ENCODE measurements around the gene CYB561. TPM values are rescaled to one million over a fixed set of nuclear protein-coding genes. Genes with fewer than 3 reads are reported as not detected.

Gene CYB561, protein sequence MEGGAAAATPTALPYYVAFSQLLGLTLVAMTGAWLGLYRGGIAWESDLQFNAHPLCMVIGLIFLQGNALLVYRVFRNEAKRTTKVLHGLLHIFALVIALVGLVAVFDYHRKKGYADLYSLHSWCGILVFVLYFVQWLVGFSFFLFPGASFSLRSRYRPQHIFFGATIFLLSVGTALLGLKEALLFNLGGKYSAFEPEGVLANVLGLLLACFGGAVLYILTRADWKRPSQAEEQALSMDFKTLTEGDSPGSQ
- total RNA-seq (2014; rRNA removed; shearing (Covaris generic)), result 104 and 105 TPM in 2 replicates

DNA sequence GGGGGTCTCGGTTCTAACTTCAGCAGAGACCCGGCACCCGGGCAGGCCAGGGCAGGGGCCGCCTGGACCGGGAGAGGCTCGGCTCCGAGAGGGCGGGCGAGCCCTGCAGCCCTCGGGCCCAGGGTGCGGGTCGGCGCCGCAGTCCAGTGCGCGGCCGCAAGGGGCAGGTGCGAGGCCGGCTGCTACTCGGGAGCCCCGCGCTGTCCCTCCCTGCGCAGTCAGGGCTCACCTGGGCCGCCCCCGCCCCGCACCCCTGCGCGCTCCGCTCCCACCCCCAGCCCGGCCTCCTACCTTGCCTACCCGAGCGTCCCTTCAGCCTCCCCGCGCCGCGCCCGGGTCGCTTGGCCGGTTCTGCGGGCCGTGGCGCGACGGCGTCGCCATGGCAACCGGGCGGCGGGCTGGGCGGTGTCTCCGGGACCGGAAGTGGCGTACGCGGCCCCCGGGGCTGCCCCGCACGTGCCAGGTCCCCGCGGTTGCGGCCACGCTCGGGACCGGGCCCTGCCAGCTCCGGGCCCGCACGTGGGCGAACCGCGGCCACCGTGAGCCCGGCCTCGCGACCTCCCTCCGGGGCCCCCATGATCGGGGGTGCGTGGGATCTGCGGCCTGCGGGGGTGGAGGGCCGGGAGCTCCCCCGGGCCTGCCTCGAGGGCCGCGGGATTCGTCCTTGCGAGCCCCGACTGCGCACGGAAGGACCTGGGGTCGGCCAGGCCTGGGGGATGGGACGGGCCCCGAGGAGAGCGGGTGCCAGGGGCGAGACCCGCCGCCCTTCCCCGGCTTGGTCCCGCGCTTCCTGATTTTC, at the start of gene CYB561:
CYB561 (minus strand) TSS at position 353 of the 799 bp plus-strand sequence. CDS start 8,759 bp downstream, outside the sequence.
- peak; percentile 78 for DNase-seq (ENCODE audit: low spot score)

- no peak for DNase-seq (ENCODE audit: low spot score)
These were observed 49.4 kb upstream of the CYB561 start for GRCh38 chr17:63495491-63495890.

DNA sequence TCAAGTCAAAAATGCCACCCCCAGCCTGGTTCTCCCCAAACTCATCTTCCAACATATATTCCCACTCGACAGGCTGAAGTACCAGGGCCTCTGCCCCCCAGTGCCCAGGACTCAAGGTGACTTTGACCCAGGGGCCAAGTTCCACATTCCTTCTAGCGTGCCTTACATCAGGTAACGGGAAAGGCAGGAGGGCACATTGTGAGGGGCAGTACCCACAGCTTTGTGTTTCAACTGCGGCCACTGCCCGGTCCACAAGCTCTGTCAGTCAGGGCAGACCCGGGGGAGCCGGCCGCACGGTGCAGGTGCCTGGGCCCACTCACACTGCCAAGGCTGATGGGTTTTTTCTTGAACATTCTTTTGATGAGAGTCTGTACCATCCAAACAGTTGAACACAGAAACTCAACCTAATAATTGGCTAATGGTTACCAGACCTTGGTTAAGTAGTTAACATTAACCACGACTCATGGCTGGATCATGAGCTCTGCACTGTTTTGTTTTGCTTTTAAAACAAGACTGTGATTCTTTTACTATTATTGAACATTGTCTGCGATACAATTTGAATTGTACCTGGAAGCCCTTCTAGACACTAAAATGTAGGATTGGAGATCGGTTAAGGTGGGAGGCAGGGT, 48.3 kb upstream of the CYB561 start:
- no peak for DNase-seq (ENCODE audit: low spot score)

DNA sequence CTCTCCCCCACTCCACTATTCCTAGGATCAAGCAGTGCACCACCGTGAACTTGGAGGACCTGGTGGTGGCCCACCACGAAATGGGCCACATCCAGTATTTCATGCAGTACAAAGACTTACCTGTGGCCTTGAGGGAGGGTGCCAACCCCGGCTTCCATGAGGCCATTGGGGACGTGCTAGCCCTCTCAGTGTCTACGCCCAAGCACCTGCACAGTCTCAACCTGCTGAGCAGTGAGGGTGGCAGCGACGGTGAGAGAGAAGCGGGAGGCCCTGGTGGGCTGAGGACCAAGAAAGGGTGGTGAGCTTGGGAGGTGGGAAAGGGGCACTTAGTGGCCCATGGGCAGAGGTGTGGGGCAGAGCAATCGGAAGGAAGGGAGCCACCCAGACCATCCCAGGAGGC, 47.3 kb upstream of the CYB561 start:
- no peak for DNase-seq (ENCODE audit: low spot score)

GRCh38 chr17:63492940-63493339, 46.8 kb upstream of the CYB561 start:
- DNase-seq (ENCODE audit: low spot score), result no peak

DNA sequence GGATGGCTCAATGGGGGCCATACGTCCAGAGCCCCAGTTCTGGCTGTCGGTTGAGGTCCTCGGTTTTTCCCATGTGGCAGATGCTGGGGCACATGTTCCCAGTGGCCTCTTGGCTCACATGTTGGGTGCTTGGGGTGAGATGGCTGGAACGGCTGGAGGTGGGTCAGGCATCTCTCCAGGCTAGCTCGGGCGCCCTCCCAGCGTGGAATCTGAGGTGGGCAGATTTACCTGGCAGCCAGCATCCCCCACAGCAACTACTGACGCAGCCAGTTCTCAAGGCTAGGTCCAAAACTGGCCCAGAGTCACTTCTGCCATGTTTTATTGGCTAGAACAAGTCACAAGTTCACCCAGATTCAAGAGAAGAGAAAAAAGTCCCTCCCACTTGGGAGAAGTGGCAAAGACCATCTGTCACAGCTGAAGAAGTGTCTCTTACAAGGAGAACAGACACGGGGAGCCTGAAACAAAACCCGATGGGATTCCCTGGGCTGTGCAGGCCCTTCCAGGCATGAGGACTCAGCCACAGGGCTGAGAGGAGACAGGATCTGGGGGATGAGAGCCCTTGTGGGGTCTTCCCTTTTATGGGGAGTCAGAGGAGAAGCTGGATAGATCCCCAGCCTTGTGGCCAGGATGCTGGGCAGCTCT, 46.0 kb upstream of the CYB561 start:
- DNase-seq (ENCODE audit: low spot score), result no peak

DNA sequence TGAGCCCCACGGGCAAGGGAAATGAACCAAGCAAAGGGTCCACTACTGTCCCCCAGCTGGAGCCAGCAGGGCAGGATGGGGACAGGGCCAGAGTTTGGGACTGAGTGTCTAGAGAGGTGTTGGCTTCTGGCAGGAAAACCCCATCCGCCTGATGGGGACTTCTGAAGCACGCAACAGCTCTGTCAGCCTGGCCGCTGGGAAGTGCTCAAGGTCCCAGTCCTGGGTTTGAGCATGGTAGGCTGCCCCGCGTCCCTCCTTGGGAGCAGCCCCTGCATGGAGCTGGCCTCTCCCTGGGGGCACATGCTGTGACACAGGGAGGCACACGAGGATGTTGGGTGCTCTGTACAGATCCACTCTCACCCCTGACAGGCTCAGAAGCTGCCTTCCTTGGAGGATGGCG, 45.3 kb upstream of the CYB561 start:
- DNase-seq (ENCODE audit: low spot score), result no peak

GRCh38 chr17:63490858-63491400, 44.8 kb upstream of the CYB561 start:
- DNase-seq (ENCODE audit: low spot score), result no peak

DNA sequence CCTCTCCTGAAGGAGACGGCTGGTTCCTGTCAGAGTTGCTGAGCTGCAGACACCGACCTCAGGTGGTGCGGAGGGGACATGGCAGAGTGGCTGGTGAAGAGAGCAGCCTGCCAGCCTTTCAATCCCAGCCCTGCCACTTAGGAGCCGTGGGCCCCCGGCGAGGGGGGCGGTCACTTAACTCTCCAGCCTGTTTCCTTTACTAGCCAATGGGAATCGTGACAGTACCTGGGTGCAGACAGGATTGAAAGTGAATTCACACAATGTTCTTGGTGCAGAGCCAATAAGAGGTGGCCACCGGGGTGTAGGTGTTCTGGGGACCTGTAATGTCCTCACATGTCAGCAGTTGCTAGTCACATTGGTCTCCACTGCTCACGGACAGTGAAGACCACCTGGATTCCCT, 44.2 kb upstream of the CYB561 start:
- peak; percentile 14 for DNase-seq (ENCODE audit: low spot score)

- no peak for DNase-seq (ENCODE audit: low spot score)
These were observed 43.2 kb upstream of the CYB561 start for GRCh38 chr17:63489291-63489690.

DNA sequence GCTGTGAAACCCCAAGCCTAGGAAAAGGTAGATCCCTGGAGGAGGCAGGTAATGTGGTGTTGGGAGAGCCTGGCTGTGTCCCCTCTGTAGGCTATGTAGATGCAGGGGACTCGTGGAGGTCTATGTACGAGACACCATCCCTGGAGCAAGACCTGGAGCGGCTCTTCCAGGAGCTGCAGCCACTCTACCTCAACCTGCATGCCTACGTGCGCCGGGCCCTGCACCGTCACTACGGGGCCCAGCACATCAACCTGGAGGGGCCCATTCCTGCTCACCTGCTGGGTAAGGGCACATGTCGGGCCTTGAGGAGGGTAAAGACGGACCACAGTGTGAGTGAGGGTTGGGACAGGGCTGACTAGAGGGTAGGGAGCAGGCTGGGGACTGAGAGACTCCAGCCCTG, 42.7 kb upstream of the CYB561 start:
- DNase-seq (ENCODE audit: low spot score), result no peak

DNA sequence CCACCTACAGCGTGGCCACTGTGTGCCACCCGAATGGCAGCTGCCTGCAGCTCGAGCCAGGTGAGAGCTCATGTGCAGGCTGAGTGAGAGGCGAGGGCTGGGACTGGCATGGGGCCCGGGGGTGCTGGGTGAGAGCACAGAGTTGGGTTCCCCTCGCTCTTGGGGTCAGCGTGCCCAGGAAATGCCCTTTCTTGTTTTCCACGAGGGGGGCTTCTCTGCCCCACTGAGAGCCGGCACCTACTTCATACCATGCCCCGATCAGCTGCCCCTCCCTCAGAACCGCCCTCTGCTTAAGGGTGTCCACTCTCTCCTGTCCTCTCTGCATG, 40.9 kb upstream of the CYB561 start:
- DNase-seq (ENCODE audit: low spot score), result no peak

DNA sequence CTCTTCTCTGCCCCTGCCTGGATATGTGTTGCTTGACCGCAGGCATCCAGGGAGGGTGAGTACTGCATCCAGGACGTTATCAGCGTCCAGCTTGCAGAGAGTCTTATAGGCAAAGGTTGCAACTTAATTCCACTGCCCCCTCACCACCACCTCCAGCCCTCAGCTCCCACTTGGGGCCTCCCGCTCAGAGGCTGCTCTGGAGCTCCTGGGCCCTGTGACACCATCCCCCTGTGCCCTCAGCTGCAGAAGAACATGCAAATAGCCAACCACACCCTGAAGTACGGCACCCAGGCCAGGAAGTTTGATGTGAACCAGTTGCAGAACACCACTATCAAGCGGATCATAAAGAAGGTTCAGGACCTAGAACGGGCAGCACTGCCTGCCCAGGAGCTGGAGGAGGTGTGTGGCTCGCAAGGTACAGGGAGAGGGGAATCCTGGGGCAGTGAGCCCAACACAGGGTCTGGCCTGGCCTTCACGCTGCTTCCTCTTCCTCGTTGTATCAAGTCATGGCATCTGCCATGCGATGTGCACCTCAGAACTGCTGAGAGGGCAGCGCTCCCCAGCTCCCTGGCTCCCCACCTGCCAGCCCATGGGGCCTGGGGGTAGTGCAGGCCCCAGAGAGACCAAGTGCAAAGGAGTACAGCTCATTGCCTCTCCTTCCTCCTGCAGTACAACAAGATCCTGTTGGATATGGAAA, 40.4 kb upstream of the CYB561 start:
- DNase-seq (ENCODE audit: low spot score), result no peak

- DNase-seq (ENCODE audit: low spot score), result no peak
These were observed 37.8 kb upstream of the CYB561 start for GRCh38 chr17:63483655-63484575.

- no peak for DNase-seq (ENCODE audit: low spot score)
These were observed 36.9 kb upstream of the CYB561 start for GRCh38 chr17:63483038-63483437.

GRCh38 chr17:63482509-63482908, 36.4 kb upstream of the CYB561 start:
- DNase-seq (ENCODE audit: low spot score), result no peak

DNA sequence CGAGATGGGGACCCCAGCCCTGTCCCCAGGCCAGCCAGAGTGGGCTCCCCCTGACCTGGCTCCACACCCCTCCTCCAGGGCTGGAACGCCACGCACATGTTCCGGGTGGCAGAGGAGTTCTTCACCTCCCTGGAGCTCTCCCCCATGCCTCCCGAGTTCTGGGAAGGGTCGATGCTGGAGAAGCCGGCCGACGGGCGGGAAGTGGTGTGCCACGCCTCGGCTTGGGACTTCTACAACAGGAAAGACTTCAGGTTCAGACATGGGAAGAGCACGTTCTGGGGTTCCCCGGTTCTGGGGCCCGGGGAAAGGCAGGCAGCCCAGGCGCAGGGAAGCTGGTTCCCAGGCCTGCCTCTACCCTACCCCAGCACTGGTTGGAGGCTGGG, 35.4 kb upstream of the CYB561 start:
- DNase-seq (ENCODE audit: low spot score), result no peak

DNA sequence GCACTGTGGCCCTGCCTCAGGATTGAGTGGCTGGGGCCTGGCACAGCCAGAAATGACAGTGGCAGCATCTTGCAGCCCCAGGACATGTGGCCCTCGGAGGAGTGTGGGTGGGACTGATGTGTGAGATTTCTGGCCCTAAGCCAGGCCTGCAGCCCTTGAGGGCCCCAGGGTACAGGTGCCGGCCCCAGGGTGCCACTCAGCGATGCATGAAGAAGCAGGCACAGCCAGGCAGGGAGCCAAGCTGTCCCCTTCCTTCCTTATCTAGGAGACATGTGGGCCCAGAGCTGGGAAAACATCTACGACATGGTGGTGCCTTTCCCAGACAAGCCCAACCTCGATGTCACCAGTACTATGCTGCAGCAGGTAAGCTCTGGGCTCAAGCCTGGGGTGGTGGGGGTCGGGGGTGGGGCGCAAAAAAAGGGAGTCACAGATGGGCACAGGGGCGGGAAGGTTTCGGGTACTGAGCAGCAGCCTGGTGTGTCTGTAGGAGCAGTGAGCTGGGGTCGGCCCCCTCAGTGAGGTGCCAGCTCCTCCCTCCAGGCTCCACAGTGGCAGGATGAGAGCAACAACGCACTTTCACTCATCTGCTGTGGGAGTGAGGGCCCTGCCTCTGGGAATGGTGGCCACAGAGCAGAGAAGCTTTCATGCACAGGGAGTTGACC, 34.9 kb upstream of the CYB561 start:
- no peak for DNase-seq (ENCODE audit: low spot score)

GRCh38 chr17:63480192-63480784, 34.2 kb upstream of the CYB561 start:
- DNase-seq (ENCODE audit: low spot score), result no peak
